COR-L47 (cell line): ENCODE data around the gene ACTRT3.
"Not testable (repeated sequence)": the region's sequence is repeated elsewhere in the genome, so short reads cannot be mapped to it uniquely, and the experiment has no call there.

Experiments
- DNase-seq: peaks from one replicate; lab custom pipeline; 2025; lab: John Stamatoyannopoulos, UW

ACTRT3 gene

DNA sequence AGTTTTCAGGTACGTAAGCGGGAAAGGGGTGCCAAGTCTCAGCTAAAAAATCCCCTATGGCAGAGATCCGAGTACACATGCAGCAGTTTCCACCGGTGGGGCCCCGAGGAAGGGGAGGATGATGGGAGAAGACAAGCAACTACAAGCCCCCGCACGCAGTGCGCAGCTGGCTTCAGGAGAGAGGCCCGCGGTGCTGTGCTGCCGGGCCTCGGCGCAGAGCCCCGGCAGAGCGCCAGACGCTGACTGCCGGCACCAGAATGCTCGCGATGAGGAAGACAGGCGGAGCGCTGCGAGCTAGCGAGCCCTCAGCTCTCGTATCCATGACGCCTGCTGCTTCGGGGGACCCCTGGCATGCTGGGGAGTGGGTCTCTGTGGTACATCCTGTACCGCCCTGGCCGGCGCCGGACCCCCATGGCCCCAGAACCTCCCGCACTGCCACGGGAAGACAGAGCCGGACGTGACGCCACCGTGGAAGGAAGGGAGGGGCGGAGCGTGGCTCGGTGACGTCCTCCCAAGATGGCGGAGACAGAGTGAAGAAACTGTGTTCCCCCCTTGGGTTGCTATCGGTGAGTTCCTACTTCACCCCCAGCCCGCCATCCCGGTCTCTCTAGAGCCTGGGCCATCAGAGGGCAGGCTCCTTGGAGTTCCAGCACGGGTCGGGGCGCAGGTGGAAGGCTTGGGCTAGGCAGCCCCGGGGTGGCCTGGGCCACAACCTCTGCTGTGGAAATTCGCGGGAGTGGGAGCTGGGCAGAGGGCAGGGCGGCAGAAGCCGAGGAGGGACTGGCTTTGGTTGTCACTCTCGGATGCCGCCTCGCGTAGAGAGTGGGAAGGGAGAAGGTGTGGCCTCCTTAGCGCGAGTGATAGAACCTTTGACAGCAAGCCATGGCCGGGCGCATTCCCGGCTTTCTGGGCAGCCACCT, 3.8 kb upstream of the ACTRT3 start, which contains the start of gene MYNN:
Gene MYNN (plus strand): TSS at position 500 of the 920 bp plus-strand sequence. CDS start 900 bp downstream, outside the sequence.
- peak; percentile 94 for DNase-seq

DNA sequence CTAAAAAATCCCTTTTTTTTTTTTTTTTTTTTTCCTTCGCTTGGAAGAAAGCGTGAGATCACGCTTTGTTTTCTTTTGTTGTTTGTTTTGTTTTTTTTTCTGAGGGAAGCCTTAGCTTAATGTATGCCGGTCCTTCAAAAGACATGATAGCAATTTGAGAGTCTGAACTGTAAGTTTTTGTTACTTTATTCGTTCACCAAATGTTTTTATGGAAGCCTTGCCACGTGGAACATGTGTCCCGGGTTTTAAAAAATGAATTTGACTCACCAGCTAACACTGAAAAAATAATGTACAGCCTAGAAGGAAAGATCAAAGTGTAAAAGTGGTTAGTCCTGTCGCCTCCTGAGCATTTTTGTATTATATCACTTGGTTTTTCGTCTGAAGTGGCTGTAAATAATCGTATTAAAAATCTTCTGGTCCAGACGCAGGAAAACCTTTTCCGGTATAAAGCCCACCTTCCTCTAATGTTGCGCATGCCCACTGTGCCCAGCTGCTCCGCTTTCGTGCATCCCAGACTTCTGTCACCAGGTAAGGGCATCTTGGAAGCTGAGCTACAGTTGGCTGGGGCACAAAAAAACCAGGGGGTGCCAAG, 3.0 kb upstream of the ACTRT3 start:
- peak; percentile 90 for DNase-seq

DNA sequence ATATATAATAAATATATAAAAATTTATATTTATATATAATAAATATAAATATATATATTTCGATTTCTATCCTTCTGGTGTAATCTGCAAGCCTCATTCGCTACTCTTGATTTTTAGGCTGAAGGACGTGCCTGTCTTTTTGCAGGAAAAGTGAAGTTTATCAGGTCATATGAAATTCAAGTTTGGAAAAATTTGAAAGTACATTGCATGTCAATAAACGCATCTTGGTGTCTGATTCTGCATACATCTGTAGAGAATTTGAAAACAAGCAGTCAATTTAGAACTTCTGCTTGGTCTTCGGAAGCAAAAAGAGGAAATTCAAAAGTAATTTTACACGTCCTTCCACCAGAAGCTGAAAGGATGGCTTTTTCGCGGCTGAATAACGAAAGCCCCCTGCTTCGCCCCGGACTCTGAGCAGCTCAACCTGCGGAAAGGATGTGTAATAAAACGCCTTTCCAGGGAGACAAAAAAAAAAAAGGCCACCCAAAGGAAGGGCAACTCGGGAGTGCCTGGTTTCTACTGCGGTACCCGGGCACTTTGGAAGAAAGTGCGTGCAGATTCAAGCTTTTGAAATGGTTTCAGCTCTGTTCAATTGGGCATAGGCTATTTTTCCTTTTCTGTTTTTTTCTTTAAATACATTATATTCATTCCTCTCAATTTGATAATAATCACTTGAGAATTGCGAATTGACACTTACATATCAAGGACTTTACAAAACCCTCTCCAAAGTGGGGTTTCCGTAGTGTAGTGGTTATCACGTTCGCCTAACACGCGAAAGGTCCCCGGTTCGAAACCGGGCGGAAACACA, 2.3 kb upstream of the ACTRT3 start:
- peak; percentile 90 for DNase-seq

DNA sequence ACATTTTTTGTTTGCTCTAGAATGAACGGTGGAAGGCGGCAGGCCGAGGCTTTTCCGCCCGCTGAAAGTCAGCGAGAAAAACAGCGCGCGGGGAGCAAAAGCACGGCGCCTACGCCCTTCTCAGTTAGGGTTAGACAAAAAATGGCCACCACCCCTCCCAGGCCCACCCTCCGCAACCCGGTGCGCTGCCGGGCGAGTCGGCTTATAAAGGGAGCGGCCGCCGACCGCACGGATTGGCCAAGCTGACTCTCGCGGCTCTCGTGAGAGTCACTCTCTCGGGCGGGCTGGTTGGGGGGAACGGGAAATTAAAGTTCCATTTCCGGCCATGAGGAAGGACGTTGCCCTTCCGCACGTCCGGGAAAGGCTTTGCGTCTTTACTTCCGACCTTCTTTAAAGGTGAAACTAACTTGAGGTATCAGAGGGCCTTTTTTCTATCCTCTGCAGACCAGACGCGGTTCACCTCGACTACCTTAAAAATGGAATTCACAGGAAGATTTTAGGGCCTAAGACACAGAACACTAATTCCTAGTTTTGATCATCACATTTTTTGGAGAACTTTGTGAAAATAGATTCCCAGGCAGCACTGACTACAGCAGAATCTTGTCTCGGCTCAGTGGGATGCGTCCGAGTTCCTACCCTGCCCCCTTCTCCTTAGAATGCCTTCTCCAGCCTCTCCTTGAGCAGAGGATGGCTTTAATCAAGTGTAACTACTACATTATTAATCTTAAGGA, 4.3 kb downstream of the ACTRT3 start, which contains the start of gene TERC:
Gene TERC (minus strand): TSS at position 179 of the 731 bp plus-strand sequence.
- DNase-seq: peak; percentile 99

DNA sequence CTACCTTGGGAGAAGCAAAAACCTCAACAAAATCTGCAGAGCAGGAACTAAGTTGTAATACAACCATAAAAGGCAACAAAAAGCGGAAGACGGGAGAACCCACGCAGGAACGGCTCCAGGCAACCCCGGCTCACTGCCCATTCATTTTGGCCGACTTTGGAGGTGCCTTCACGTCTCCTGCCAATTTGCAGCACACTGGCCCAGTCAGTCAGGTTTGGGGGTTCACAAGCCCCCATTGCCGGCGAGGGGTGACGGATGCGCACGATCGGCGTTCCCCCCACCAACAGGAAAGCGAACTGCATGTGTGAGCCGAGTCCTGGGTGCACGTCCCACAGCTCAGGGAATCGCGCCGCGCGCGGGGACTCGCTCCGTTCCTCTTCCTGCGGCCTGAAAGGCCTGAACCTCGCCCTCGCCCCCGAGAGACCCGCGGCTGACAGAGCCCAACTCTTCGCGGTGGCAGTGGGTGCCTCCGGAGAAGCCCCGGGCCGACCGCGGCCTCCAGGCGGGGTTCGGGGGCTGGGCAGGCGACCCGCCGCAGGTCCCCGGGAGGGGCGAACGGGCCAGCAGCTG, 5.0 kb downstream of the ACTRT3 start:
- DNase-seq: peak; percentile 50

DNA sequence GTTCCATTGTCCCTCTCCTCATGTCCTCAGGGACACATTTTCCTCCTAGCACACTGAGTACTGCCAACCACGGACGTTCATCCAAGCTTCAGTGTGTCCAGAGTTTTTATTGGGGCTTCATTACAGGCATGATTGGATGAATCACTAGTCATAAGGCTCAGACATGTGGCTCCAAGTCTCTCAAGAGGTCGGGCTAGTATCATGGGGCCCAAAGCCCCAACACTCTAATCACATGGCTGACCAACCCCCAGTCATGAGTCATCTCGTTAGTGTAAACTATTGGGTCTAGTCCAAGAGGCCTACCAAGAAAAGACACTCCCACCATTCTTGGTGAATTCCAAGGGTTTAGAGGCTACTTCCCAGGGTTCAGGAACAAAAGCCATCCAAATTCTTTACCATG, 8.9 kb downstream of the ACTRT3 start:
- DNase-seq: no peak

DNA sequence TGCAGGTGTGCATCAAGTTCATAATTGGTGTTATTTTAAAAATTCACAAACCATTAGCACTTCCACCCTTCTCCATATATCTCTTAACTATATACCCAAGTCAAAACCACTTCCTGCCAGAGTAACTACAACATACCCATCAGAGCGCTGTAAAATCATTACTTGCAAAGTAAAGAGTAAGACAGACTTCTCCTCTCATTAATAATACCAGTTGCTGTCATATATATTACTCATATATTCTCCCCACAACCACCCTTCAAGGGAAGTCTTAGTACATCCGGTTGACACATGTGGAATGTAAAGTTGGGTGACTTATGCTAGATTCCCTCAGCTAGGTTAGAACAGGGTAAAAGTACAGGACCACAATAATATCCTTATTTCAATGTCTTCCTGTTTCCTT, 10.1 kb downstream of the ACTRT3 start:
- no peak for DNase-seq

DNA sequence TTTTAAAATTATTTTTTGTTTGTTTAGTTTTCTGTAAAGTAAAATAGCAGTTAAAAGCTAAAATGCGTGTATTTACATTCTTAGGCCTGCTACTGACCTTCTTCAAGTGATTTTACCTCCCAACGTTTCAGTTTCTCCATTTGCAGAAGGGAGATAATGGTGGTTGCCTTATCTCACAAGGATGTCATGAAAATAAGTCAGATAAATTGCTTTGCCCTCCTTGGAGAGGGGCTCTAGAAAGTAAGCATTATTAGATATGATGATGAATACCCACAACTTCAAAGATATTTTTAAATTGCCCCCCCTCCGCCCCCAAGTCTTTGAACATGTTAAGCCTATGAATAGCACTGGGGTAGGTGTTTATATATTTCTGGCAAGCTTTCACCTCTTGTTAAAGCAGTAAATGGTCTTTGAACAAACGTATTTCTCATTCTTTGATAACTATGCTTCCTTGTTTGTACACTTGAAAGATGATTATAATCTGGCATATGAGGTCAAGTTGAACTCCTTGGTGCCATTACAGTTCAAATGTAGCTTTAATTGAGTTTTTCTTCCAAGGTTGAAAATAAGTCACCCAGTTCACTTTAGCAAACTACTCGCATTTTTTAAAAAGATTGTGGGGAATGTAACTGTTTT, 10.9 kb downstream of the ACTRT3 start:
- no peak for DNase-seq

DNA sequence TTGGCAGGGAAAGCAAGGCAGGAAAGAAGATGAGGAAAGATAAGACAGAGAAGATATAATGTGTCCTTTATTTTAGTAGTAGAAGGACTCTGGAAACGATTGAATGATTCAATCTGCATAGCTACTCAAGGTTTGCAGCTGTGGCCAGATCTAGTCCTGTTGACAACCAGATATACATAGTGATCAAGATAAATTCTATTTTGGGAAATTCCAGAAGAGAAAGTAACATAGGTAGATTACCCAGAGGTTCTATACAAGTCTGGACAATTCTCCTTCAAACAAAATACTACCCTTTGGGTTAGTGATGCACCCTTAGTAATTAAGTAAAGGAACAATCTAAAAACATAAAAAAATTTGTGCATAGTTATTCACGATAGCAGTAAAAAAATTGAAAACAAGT, 13.9 kb downstream of the ACTRT3 start:
- no peak for DNase-seq

DNA sequence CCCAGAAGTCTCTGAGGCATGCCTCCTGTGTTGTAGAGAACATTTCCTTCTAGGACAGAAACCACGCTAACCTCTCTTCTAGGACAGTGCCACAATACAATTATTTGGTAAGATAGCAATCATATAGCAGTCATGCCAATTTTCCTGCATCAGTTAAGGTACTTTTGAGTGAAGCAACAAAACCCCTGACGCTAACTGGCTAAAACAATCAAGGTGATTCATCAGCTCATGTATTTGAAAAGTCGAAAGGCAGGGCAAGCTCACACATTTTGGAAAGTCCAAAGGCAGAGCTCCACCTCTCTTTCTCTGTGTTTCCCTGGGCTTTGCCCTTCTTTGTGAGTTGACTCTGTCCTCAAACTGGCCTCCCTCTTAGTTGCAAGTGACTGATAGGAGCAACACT, 14.7 kb downstream of the ACTRT3 start:
- no peak for DNase-seq

DNA sequence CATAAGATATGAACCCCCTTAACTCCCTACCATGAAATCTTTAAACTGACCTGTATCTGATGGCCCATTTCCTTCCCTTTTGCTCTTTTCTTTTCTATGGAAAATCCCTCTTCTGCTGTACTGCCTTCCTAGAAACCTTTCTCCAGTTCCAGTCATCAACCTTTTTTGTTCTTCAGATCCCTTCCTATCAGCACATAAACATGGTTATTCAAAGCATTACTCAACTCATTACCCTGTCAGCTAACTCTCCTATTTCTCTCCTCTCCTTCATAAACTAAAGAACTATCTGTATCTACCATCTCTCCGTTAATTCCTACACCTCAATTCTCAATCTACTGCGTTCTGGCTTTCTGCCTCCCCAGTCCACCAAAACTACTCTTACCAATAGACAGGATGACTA, 17.5 kb downstream of the ACTRT3 start:
- no peak for DNase-seq

DNA sequence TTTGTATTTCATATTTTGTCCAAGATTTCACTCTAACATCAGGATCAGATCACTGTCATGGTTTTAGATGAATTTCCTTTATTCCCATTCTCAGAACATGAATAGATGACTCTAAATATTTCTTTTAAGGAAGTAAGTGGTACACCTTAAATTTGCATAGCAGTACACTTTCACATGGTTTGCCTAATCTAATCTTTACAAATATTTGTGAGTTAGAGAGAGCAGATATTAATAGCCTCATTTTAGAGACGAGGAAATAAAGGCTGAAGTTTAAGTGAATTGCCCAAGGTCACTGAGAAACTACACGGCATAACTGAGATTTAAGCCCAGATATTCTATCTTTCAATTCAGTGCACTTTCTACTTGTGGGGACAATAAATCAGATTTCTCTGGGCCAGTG, 18.7 kb downstream of the ACTRT3 start:
- DNase-seq: no peak

DNA sequence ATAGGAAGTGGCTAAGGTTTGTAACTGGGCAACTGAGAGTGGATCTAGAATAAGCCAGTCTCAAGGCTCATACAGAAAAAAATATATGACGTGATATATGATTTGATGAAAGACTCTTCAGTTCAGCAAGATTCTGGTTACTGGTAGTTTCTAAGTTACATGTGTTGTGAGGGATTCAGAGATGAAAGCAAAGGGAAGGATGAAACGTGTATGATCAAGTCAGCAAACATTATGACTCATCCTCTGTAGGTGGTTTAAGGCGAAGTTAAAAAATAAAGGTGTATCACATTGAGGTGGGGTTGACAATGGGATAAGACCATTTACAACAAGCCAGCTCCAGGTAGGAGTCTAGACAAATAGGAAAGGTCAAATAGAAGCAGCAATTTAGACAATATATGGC, 20.7 kb downstream of the ACTRT3 start:
- DNase-seq: no peak

DNA sequence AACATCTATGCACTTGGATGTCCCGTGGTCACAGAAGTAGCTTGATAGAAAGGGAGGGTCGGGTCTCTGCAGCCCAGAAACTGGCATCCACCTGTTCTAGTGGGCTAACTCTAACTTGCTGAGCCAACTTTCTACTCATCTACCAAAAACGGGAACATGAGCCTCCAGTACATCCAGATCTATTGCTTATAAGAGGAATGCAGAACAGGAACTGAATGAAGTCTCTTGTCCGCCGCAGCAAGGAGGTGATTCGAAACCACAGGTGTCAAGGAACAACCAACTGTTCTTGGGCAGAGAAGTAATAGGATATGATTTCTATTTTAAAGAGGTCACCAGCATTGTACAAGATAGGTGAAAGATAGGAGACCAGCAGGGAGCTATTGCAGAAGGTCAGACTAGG, 22.4 kb downstream of the ACTRT3 start:
- no peak for DNase-seq

DNA sequence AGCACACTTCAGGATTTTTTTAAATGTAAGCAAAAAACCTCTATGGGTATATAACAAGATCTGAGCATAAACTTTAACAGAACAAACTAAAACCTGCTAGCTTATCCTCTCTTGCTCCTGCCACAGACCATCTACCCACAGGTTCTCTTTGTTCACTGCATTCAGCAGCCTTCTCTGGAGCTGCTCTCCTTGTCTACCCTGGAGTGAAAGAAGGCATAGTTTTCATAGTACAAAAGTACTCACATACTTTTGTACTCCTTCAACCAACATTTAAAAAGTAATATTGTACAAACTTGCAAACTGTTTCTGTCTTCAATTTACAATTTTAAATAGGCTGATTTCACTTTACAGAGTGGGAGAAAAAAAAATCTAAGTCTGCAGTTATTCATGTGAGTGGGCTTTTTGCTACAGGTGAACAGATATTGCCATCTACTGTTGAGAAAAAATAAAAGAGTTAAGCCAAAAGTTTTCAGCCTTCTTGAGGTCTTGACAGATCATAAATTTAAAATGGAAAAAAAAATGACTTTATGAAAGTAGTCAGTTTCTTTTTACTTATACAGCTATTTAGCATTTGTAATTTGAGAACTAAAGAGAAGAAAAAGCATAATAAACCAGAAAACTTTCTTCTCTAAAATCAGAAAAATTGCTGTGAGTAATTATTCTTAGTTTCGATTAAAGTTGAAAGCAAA, 24.9 kb downstream of the ACTRT3 start:
- DNase-seq: peak; percentile 13

DNA sequence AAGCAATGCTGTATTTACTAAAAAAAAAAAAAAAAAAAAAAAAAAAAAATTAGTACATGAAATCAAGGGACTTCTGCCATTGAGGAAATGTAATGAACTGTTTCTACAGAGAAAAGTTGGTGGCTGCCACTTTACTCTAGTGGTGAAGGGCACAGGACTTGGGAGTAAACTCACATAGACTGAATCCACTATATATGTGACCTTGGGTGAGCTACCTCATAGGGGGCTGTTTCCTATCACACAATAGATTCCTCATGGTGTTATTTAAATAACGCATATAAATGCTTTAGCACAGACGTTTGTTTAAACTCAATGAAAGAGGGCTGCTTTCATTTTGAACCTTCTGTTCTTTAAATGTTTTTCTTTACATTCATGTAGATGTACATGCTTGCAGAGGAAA, 30.3 kb downstream of the ACTRT3 start:
- no peak for DNase-seq

DNA sequence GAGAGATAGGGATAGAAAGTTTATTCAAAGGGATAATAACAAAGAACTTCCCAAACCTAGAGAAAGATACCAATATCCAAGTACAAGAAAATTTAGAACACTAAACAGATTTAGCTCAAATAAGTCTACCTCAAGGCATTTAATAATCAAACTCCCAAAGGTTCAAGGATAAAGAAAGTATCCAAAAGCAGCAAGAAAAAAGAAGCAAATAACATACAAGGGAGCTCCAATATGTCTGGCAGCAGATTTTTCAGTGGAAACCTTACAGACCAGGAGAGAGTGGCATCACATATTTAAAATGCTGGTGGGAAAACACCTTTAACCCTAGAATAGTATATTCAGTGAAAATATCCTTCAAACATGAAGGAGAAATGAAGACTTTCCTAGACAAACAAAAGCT, 37.5 kb downstream of the ACTRT3 start:
- DNase-seq: not testable (repeated sequence)

DNA sequence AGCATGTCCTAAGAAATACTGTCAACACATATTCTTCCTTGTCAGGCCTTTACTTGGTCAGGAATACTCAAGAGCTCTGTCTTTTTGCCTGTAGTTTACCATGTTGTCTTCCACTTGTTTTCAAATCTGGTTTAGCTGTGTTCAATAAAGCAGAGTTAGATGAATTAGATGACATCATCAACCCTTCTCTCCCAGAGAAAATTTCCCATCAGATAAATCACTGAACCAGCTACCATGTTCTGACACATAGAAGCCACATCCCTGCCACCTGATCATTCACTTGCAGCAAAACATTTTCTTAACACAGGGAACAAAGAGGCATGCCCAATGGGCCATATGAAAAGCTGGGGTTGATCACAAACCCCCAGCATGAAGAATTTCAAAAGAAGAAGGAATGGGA, 46.6 kb downstream of the ACTRT3 start:
- DNase-seq: no peak

DNA sequence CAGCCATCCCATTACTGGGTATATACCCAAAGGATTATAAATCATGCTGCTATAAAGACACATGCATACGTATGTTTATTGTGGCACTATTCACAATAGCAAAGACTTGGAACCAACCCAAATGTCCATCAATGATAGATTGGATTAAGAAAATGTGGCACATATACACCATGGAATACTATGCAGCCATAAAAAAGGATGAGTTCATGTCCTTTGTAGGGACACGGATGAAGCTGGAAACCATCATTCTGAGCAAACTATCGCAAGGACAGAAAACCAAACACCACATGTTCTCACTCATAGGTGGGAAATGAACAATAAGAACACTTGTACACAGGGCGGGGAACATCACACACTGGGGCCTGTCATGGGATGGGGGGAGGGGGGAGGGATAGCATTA, 50.9 kb downstream of the ACTRT3 start:
- not testable (repeated sequence) for DNase-seq
